ENCODE data around the gene HIVEP3. TPM values are rescaled to one million over a fixed set of nuclear protein-coding genes. Genes with fewer than 3 reads are reported as not detected.

Gene HIVEP3
- total and polyA plus RNA-seq, 2 of the 13 experiments (the other 11 are each of a cell fraction or from before 2014, with no cell fraction given), result 0.05 TPM; not detected in 1

DNA sequence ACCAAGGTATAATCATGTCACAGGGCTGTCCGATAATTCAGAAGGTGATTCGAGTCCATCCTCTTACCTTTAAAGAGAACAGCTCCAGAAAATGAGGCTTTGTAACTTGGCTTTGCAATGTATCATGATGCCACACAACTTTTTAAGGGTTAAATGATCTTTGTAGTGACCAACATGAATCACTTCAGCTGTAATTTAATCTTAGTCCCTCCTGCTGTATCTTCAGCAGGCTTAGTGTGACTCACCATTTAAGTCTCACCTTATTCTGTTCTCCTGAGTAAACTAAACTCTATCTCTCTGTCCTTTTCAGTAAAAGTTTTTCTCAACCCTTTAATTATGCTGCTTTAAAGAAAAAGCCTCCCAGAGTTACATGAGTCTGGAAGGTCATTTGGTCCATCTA lies 1.9 kb upstream of the HIVEP3 start:
- Histone ChIP-seq H3K9ac (ENCODE audit: insufficient read depth, low read depth, low read length) (no peak overlapping the region), H3K27me3 (ENCODE audit: control insufficient read depth in 1 of 2, insufficient read depth in 2 of 2, low read length in 2 of 2) (peaks cover 1 to 19% of the 10 kb centered on the region in 2 experiments; a peak in 4 of 5 replicates), H3K36me3 (replicated peaks in 1 of 2; ENCODE audit: control insufficient read depth in 1 of 2, insufficient read depth in 2 of 2, low read length in 2 of 2) (no peaks in the 10 kb centered on the region), H3K4me3 (replicated peaks in 1 of 3; ENCODE audit: insufficient read depth in 1 of 3, low read depth in 2 of 3, low read length in 3 of 3) (no peak overlapping the region), H3K4me2 (ENCODE audit: low read depth, low read length) (no peak overlapping the region), H2AFZ (ENCODE audit: low read length) (no peak overlapping the region), H4K20me1 (ENCODE audit: insufficient read depth, low read length) (no peaks in the 10 kb centered on the region), H3K27ac (ENCODE audit: extremely low read length, insufficient read depth, low read length) (no peak overlapping the region), H3K4me1 (ENCODE audit: insufficient read depth, low read length) (no peaks in the 10 kb centered on the region), H3K79me2 (ENCODE audit: insufficient read depth, low read length) (no peaks in the 10 kb centered on the region), H3K9me3 (ENCODE audit: low read length) (no peaks in the 10 kb centered on the region)
- ATAC-seq (no peak), FAIRE-seq (no peak), DNase-seq (ENCODE audit: low spot score) (no peak)
- no TSS peak for BruUV-seq (replicated peaks)
- in situ Hi-C loops (cut with HindIII; ENCODE audit: extremely low pct_ligation_motif_present, low pct_unique_long_range_greater_than_20kb), result no loop called here
- CTCF ChIA-PET (ENCODE audit: low intra/inter-chr PET ratio, low total read pairs), result no interaction called here
- 0% methylated on average over 2 of the region's 2 CpGs for WGBS (ENCODE audit: low lambda C conversion rate)
- intact Hi-C loops (cut with micrococcal nuclease; ENCODE audit: unreplicated experiment), result no loop called here
- POLR2A ChIA-PET, result no interaction called here
- TF ChIP-seq PLRG1 (conservative IDR thresholded peaks at IDR 0.05), result no peak
- no peak for TF ChIP-seq TOE1 (CRISPR knock-in tag; IDR thresholded peaks at IDR 0.05)
- no peak for TF ChIP-seq PRMT3 (CRISPR knock-in tag; IDR thresholded peaks at IDR 0.05; ENCODE audit: borderline replicate concordance, low read depth)
- TF ChIP-seq, protein P1, sequence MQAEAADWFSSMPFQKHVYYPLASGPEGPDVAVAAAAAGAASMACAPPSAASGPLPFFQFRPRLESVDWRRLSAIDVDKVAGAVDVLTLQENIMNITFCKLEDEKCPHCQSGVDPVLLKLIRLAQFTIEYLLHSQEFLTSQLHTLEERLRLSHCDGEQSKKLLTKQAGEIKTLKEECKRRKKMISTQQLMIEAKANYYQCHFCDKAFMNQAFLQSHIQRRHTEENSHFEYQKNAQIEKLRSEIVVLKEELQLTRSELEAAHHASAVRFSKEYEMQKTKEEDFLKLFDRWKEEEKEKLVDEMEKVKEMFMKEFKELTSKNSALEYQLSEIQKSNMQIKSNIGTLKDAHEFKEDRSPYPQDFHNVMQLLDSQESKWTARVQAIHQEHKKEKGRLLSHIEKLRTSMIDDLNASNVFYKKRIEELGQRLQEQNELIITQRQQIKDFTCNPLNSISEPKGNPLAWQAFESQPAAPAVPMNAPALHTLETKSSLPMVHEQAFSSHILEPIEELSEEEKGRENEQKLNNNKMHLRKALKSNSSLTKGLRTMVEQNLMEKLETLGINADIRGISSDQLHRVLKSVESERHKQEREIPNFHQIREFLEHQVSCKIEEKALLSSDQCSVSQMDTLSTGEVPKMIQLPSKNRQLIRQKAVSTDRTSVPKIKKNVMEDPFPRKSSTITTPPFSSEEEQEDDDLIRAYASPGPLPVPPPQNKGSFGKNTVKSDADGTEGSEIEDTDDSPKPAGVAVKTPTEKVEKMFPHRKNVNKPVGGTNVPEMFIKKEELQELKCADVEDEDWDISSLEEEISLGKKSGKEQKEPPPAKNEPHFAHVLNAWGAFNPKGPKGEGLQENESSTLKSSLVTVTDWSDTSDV (CRISPR knock-in tag; IDR thresholded peaks at IDR 0.05), result no peak
- TF ChIP-seq, protein P2, sequence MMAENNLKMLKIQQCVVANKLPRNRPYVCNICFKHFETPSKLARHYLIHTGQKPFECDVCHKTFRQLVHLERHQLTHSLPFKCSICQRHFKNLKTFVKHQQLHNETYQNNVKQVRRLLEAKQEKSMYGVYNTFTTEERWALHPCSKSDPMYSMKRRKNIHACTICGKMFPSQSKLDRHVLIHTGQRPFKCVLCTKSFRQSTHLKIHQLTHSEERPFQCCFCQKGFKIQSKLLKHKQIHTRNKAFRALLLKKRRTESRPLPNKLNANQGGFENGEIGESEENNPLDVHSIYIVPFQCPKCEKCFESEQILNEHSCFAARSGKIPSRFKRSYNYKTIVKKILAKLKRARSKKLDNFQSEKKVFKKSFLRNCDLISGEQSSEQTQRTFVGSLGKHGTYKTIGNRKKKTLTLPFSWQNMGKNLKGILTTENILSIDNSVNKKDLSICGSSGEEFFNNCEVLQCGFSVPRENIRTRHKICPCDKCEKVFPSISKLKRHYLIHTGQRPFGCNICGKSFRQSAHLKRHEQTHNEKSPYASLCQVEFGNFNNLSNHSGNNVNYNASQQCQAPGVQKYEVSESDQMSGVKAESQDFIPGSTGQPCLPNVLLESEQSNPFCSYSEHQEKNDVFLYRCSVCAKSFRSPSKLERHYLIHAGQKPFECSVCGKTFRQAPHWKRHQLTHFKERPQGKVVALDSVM (CRISPR knock-in tag; IDR thresholded peaks at IDR 0.05), result no peak
- TF ChIP-seq, protein P3, sequence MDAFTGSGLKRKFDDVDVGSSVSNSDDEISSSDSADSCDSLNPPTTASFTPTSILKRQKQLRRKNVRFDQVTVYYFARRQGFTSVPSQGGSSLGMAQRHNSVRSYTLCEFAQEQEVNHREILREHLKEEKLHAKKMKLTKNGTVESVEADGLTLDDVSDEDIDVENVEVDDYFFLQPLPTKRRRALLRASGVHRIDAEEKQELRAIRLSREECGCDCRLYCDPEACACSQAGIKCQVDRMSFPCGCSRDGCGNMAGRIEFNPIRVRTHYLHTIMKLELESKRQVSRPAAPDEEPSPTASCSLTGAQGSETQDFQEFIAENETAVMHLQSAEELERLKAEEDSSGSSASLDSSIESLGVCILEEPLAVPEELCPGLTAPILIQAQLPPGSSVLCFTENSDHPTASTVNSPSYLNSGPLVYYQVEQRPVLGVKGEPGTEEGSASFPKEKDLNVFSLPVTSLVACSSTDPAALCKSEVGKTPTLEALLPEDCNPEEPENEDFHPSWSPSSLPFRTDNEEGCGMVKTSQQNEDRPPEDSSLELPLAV (CRISPR knock-in tag; conservative IDR thresholded peaks at IDR 0.05; ENCODE audit: low read depth), result no peak
- TF ChIP-seq, protein P4, sequence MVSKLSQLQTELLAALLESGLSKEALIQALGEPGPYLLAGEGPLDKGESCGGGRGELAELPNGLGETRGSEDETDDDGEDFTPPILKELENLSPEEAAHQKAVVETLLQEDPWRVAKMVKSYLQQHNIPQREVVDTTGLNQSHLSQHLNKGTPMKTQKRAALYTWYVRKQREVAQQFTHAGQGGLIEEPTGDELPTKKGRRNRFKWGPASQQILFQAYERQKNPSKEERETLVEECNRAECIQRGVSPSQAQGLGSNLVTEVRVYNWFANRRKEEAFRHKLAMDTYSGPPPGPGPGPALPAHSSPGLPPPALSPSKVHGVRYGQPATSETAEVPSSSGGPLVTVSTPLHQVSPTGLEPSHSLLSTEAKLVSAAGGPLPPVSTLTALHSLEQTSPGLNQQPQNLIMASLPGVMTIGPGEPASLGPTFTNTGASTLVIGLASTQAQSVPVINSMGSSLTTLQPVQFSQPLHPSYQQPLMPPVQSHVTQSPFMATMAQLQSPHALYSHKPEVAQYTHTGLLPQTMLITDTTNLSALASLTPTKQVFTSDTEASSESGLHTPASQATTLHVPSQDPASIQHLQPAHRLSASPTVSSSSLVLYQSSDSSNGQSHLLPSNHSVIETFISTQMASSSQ (IDR thresholded peaks at IDR 0.05; ENCODE audit: low read depth), result no peak
- TF ChIP-seq, protein P4 (CRISPR knock-in tag; IDR thresholded peaks at IDR 0.05; ENCODE audit: borderline replicate concordance), result no peak
- TF ChIP-seq, protein P5, sequence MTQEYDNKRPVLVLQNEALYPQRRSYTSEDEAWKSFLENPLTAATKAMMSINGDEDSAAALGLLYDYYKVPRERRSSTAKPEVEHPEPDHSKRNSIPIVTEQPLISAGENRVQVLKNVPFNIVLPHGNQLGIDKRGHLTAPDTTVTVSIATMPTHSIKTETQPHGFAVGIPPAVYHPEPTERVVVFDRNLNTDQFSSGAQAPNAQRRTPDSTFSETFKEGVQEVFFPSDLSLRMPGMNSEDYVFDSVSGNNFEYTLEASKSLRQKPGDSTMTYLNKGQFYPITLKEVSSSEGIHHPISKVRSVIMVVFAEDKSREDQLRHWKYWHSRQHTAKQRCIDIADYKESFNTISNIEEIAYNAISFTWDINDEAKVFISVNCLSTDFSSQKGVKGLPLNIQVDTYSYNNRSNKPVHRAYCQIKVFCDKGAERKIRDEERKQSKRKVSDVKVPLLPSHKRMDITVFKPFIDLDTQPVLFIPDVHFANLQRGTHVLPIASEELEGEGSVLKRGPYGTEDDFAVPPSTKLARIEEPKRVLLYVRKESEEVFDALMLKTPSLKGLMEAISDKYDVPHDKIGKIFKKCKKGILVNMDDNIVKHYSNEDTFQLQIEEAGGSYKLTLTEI (CRISPR knock-in tag; conservative IDR thresholded peaks at IDR 0.05), result no peak
- TF ChIP-seq ZNF484 (CRISPR knock-in tag; IDR thresholded peaks at IDR 0.05; ENCODE audit: borderline replicate concordance, low read depth), result no peak
- TF ChIP-seq MBNL3 (CRISPR knock-in tag; conservative IDR thresholded peaks at IDR 0.05), result no peak
- no peak for TF ChIP-seq TCF12 (IDR thresholded peaks at IDR 0.05)
- TF ChIP-seq TCF12 (CRISPR knock-in tag; IDR thresholded peaks at IDR 0.05), result no peak

Measured in HepG2 (cell line).